NCI-H2171 (cell line): ENCODE measurements around the gene PPARA.
"Not testable (repeated sequence)": the region's sequence is repeated elsewhere in the genome, so short reads cannot be mapped to it uniquely, and the experiment has no call there.

Source experiments
- DNase-seq: peaks from one replicate; lab custom pipeline; 2025; lab: John Stamatoyannopoulos, UW

The PPARA gene

GRCh38 chr22:46245511-46245910, 95.2 kb downstream of the PPARA start:
- no peak for DNase-seq

DNA sequence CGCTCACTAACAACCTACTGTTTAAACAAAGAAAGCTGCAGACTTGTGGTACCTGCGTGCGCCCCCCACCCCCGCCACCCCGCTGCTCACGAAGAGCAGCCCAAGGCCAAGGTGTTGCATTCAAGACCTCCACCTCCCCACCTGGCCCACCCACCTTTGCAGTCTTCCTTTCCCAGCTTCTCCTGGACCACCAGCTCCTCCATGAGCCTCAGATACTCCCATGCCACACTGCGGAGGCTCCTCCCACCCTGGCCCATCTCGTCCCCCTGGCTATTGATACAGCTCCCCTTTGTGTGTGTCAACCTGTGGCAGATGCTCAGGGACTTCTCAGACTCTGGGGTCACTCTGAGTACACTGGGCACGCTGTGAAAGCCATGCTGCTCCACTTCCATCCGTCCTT, 95.9 kb downstream of the PPARA start:
- no peak for DNase-seq

- no peak for DNase-seq
These were observed 97.2 kb downstream of the PPARA start for GRCh38 chr22:46247443-46247975.

DNA sequence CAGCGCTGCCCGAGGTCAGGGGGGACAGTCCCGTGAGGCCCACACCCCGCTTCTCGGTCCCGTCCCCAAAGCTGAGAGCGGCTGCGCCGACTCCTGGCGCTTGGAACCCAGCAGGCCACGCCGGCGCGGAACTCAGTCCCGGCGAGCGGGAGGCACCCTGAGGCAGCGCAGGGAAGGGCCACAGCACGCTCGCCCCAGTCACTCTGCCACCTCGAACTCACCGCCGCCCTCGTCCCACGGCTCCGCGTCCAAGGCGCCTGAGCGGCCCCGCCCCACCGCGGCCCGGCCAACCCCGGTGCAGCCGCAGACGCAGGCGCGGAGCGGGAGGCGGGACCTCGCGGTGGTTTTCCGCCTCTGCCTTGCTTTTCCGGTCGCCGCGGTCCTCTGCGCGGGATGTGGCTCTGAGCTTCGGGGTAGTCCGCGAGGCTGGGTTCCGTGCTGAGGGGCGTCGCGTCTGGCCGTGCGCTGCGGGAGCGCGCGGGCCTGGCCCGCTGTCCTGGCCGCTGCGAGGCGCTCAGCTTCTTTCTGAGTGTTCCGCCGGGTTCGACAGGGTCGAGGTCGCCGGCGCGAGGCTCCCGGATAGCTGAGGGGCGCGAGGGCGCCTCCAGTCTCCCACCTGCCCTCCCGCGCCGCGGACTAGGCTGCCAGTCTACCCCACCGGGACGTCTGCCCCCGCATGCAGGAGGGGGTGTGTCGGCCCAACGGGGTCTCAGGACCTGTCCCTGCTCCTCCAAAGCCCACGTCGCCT, 99.9 kb downstream of the PPARA start, which contains the start of gene CDPF1:
Gene CDPF1, minus strand, starts transcription at position 259 of the 748 bp plus-strand sequence. CDS start 2,009 bp downstream, outside the sequence.
- DNase-seq, result peak; percentile 88

DNA sequence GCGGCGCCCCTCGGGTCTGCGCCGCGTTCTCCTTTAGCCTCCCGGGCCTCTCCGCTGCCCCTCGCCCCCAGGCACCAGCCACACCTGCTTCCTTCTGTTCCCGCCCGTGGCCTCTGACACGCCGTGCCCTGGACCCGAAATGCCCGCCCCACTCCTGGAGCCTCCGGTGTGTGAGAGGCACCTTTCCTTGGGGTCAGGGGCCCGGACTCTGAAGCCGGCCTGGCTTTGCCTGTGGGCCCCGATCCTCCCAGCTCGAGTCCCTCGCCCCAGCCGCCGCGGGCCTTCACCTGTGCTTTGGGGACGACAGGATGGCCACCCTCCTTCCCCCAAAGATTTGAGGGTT, 100.4 kb downstream of the PPARA start:
- no peak for DNase-seq

- no peak for DNase-seq
These were observed 100.9 kb downstream of the PPARA start for GRCh38 chr22:46251266-46251665.

GRCh38 chr22:46251816-46252380, 101.6 kb downstream of the PPARA start:
- no peak for DNase-seq

DNA sequence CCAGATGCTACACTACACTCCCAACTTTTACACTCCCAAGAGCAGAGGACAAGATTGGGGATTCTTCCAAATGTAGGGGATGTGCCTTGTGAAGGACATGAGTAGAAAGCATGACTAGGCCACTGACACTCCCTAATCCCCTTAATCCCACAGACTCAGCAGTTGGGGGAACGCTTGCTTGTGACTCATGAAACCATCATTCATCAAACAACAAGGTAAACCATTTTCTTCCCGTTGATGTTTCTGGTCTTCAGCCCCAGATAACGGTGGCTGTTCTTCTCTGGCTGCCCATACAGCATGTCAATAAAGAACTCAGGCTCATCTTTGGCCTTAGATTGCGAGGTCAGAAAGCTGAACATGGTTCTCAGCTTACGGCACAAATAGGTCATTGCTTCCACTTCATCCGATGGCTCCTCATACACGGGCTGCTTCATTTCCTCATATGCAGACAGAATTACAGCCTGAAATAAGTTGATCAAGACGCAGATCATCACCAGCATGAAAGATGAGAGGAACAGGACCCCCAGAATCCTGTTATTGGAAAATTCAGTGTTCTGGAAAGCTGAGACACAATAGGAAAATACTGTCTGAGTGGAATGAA, 106.1 kb downstream of the PPARA start:
- no peak for DNase-seq

DNA sequence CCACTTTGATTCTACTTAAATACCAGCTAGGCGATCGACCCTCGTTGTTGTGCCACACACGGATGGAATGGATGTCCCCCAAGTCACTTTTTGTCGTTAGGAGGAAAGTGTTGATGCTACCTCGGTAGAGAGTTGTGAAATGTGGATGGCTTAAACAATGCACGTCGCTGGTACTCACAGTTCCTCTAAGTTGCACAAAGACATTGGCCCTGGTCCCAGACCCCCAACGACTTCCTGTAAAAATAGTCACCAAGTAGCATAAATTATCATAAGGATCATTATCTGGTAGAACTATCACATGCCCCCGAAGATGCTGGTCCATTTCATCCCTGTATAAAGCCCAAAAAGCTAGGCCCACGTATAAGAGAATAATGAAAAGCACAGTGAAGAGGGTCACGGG, 109.0 kb downstream of the PPARA start:
- DNase-seq, result no peak

DNA sequence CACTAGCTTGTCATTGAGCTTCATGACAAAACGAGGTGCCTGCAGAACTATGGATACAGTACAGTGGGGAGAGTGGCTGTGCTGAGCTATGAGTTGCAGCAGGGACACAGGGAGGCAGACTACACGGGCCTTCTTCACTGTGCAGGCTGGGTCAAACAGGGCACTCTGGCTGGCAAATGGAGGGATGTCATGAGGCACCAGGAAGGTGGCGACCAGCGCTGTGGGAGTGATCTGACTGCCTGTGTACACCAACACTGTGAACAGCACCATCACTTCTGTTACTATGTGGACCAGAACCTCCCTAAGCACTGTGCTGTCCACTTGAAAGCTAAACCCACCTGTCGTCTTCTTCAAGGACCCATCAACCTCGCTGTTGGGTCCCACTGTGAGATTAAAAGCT, 109.7 kb downstream of the PPARA start:
- no peak for DNase-seq

- DNase-seq, result no peak
These were observed 112.3 kb downstream of the PPARA start for GRCh38 chr22:46262449-46263215.

DNA sequence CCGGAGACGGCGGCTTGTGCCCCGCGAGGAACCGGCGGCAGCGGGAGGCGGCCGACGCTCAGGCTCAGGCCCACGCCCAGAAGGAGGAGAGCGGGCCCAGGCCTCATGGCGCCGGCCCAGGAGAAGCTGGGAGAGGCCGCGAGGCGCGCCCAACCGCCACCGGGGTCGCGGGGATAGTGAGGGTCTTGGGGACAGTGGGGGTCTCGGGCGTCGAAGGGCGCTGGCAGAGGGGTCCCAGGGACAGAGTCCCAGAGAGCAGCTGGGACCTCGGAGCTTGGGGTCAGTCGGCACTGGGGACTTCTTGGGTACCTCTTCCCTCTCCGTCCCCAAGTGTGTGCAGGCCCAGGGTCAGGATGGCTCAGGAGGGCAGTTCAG, 112.9 kb downstream of the PPARA start, which contains the start of gene PKDREJ:
Gene PKDREJ, minus strand, starts transcription at position 128 of the 375 bp plus-strand sequence. Its CDS starts 21 bp downstream, at position 107.
- DNase-seq, result no peak

- not testable (repeated sequence) for DNase-seq
These were observed 114.2 kb downstream of the PPARA start for GRCh38 chr22:46264520-46264919.

DNA sequence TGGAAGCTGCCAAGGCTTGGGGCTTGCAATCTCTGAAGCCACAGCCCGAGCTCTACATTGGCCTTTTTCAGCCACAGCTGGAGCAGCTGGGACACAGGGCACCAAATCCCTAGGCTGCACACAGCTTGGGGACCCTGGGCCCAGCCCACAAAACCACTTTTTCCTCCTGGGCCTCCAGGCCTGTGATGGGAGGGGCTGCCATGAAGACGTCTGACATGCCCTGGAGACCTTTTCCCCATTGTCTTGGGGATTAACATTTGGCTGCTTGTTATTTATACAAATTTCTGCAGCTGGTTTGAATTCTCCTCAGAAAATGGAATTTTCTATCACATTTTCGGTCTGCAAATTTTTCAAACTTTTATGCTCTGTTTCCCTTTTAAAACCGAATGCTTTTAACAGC, 115.3 kb downstream of the PPARA start:
- DNase-seq, result not testable (repeated sequence)

- DNase-seq, result peak; percentile 6
These were observed 117.3 kb downstream of the PPARA start, which contains the start of gene TTC38 for GRCh38 chr22:46267431-46268279. Gene TTC38, plus strand, starts transcription at chr22:46268008. Its CDS starts 32 bp downstream, at chr22:46268040.

DNA sequence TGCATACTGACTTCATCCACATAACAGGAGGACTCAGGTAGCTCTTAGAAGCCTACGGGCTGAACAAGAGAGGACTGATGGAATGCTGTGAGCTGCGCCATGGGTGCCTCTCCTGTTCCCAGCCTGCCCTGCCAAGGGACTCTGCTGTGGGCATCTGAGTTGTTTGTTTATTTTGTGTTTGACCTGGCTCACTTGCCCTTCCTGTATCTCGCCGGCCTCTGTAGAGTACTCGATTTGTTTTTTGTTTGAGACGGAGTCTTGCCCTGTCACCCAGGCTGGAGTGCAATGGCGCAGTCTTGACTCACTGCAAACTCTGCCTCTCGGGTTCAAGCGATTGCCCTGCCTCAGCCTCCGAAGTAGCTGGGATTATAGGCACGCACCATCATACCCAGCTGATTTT, 119.2 kb downstream of the PPARA start:
- no peak for DNase-seq

GRCh38 chr22:46272196-46272595, 121.9 kb downstream of the PPARA start:
- no peak for DNase-seq

GRCh38 chr22:46272762-46273431, 122.6 kb downstream of the PPARA start:
- DNase-seq, result no peak

- DNase-seq, result no peak
These were observed 123.3 kb downstream of the PPARA start for GRCh38 chr22:46273432-46274148.

DNA sequence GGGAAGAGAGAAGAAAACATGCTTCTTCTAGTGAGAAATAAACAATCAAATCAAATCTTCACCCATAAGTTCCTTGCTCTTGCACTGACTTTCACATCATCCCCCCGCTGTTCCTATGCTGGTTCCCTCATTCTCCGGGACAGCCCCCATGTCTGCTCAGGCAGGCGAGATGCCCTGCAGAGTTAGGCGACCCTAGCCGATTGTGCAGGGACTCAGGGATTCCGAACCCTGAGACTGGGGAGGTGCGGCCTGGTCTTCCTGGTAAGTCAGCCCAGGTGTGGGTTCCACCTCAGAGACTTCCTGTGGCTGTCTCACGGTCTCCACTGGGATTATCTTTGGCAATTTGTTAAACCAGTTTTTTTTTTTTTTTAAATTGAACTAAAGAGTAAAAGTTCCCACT, 124.1 kb downstream of the PPARA start:
- no peak for DNase-seq
